SKM-1 treated with dmso at 0.1 percent for 144 hours (cell line): ENCODE results near the gene FAM149A.

ENCODE experiments used
- DNase-seq: peaks from one replicate; lab custom pipeline; 2025; ENCODE audit not compliant: unreplicated experiment; lab: John Stamatoyannopoulos, UW

Gene FAM149A

DNA sequence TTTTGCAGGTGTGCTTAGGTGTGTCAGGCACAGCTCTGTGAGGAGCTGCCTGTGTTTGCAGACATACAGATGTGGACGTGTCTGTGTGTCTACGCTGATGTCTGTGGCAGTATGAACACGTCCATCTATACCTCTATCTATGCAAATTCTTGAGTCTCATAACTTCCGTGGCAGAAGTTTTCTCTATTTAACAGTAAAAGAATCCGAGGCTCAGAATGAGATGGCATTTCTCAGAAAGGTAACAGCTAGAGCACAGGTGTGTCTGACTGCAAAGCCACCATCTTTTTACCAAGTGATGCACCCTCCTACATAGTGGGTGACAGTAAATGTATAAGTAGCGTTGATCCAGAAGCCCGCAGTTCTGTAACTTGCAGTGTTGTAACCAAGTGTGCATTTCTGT lies 47.0 kb downstream of the FAM149A start:
- no peak for DNase-seq

DNA sequence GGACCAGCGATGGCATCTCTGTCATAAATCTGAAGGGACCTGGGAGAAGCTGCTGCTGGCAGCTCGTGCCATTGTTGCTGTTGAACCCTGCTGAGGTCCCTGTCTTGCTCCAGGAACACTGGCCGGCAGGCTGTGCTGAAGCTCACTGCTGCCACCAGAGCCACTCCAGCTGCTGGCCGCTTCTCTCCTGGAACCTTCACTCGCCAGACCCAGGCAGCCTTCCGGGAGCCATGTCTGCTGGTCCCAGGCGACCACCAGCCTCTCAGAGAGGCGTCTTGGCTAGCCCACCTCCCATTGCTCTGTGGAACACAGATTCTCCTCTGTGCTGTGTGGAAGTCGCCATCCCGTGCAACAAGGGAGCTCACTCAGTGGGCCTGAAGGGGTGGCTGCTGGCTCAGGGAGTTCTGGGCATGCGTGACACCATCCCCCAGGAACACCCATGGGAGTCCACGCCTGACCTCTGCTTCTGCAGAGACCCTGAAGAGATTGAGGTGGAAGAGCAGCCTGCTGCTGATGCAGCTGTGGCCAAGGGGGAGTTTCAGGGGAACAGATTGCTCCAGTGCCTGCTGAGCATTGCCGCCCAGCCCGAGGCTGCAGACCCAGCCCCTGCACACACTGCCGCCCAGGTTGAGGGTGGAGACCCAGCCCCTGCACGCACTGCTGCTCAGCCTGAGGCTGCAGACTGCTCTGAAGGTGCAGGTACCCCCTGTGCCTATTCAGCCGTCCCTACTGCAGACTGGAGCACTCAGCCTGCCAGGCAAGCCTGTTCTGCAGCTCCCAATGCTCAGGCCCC lies 53.7 kb downstream of the FAM149A start:
- DNase-seq, result no peak

DNA sequence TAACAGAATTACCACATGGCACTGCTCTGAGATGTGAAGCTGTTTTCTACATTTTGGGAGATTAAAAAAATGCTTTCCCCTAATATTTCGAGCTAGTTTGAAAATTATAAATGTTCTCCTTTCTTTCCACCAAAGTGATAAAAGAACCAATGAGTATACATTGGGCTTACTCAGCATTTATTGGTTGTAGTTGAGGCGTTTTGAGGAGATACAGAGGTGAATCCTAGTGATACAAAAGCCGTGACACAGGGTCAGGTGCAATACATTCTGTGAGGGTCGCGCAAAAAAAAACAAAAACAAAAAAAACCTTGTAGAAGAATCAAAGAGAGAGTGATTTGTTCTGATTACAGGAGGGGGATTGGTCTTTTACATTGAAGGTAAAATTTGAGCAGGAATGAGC lies 54.5 kb downstream of the FAM149A start:
- DNase-seq, result no peak

DNA sequence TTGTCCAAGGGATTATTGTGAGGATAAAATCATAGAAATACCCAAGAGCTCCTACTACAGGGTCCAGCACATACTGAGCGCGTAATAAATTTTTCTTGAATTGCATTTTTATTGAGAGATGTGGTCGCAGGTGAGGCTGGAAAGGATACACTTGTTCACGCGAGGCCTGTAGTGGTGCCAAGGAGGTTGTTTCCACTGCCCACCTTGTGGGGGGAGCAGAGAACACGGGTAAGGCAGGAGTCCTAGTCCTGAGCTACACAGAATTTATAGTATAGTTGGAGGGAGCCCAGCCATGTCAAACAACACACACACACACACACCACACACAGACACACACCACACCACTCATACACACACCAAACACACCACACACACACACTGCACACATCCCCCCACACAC lies 55.1 kb downstream of the FAM149A start:
- no peak for DNase-seq

DNA sequence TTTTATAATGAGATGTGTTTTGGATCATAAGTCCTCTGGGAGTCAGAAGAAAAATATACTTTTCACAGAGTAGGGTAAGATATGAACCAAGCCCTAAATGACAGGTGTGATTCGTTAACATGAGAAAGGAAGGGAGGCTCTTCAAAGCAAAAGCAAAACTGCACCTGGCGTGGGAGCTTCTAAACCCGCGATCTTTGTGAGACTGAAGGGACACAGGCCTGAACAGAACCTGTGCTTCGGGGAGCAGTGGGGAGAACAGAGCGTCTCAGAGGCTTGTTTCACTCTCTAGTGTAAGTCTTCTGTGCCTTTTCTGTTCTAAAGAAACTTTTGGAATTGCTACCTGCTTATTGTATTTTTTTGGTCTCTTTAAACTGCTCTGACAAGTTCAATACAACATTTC lies 56.6 kb downstream of the FAM149A start:
- DNase-seq, result no peak

DNA sequence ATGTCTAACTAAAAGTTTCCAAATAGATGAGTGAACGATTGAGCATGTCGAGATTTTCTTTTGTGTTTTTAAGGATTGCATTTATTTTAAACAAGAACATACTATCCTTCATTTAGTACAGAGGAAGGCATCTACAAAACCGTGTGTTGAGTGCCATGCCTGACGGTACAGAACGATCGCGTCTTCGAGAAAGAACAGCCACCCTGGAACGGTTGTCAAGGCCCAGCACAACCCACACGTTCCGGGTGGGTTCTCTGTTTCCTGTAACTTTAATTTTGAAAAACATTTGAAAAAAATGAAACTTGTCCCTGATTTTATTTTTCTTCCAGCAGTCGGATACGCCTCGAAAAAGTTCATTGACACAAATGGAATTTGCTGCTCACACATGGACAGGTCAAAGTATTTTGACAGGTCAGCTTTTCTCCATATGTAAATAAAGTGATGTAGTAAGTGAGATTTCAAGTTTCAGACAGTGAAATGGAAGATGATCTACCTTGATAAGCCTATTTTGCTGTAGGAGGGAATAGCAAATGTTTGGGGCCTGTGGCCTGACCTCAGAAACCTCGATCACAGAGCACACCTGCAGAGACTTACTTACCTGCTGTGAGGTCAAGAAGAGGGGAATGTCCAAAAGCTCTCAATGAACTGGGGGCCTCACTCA lies 62.5 kb downstream of the FAM149A start:
- no peak for DNase-seq

DNA sequence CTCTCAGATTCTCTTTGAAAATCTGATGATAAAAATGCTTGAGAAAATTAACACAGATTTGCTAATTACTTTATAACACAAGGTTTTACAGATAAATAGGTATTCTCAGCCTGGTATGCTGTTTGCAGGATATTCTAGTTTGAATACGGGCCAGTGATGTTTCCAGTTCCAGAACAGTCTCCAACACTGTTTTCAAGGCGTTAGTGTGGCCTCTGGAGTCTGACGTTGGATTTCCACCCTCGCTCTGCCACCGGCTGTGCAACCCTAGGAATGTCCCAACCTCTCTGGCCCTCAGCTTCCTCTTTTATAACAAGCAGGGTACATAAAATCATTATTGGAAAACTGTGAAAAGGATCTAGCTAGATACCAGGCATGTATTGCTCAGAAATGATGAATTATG lies 63.1 kb downstream of the FAM149A start:
- DNase-seq, result no peak

DNA sequence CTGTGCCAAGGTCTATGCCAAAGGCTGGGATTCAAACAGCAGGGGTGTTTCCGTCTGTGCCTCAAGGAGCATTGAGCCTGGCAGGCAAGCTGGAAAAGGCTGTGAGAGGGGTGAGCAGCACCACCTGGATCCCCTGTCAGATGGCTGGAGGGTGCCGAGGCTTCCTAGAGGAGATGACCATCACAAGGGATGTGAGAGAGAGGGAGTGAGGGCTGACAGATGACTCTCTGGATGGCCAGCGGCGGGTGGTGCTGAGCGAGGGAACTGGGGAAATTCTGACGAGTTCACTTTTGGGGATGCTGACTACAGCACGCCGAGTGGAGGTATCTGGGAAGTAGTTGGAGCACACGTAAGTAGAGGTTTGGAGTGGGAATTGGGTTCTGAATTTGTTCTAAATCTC lies 64.2 kb downstream of the FAM149A start:
- DNase-seq, result no peak

DNA sequence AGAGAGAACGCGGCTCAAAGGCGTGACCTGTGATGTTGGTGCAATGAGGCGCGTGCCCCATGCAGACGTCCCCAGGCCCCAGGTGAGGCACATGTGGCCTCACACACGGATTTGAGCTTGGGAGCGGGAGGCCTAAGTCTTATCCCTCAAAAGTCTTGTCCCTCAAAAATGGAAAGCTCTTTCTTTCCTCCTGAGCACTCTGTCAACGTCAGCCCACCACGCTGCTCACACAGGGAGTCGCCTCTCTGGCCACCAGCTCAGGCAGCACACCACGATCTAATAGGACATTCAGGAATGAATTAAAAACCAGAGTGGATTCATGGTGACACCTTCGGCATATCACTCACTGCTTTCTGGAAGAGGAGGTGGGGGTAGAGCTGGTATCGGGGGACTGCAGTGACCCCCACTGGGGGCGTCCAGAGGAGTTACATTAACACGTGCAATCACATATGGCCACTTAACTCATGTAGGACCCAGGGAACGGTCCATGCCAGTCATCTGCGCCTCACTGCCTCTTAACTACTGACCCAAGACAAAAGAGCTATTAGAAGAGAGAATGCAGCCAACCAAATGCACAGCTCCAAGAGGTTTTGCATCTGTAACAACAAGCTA lies 64.9 kb downstream of the FAM149A start:
- DNase-seq, result no peak

DNA sequence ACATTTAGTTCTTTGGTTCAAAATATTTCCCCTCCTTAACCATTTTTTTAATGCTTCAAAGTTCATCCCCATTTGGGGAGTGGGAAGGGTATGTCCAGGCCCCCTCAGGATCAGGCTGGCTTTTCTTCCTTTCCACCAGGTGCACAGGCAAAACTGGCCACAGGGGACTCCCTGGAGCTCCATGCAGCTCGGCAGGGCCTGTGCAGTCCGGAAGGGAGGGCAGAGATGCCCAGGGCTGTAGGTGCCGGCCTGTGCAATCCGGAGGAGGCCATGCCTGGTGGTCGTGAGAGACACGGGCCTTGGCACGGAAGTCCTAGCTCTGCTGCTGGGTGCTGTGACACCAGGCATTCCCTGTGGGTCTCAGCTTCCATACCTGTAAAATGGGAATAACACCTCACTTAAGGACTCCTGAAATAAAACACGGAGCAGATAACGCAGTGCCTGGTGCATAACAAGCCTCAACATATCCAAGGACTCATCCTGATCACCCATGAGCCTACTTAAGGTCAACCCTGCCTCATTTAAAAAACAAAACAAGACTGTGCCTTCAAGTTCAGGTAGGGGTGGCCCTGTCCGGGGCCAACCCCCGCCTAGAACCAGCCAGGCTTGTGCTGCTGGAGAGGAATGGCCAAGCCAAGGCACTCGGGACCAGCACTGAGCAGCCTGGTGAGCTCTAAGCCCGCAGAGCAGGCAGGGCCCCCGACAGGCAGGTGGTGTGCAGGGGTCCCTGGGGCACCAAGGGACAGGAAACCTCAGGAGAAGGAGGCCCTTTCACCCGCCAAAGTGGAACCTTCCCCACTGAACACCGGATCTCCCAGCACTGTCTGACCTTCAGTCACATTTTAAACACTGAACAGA lies 65.7 kb downstream of the FAM149A start:
- no peak for DNase-seq

DNA sequence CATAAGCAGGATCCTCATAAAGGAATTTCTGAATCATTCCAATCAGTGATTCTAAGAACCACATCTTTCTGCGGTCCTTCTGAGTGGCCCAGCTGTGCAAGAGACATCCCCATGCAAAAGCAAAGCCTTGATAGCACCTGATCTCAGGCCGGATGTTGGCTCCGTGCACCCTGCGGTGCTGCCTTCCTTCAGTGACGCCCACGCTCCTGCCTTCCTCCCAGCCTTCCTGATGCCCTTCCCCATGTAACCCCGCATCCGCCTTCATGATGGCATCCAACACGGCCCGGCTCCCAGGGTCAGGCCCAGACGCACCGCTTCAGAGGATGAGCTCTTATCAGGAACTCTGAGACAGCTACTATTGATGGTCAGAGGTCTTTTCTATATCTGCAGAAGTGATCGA lies 66.5 kb downstream of the FAM149A start:
- no peak for DNase-seq

DNA sequence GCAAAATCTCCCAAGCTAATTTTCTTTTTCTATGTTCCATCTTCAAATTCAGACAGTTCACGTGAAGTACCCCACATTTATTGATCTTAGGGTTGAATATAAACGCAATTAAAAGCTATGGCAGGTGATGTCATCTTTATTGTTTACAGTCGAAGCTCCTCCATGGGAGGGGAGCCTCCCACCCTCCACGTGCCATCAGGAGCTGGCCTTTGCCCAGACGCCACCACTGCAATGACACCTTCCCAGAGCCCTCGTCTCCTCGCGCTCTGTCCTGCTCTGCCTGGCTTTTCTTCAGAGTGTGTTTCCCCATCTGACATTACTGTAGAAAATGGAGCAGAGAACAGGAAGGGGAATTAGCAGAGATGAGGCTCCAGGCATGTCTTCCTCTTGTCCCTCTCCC lies 68.0 kb downstream of the FAM149A start:
- no peak for DNase-seq

DNA sequence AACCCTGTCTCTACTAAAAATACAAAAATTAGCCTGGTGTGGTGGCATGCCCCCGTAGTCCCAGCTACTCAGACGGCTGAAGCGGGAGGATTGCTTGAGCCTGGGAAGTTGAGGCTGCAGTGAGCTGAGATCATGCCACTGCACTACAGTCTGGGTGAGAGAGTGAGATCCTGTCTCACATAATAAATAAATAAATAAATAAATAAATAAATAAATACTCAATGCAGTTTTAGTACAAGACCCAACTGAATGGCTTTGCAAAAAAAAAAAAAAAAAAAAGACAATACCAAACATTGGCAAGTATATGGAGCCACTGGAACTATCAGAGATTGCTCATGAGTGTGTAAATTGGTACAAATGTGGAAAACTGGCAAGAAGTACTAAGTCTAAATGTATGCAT lies 83.6 kb downstream of the FAM149A start:
- DNase-seq, result no peak

DNA sequence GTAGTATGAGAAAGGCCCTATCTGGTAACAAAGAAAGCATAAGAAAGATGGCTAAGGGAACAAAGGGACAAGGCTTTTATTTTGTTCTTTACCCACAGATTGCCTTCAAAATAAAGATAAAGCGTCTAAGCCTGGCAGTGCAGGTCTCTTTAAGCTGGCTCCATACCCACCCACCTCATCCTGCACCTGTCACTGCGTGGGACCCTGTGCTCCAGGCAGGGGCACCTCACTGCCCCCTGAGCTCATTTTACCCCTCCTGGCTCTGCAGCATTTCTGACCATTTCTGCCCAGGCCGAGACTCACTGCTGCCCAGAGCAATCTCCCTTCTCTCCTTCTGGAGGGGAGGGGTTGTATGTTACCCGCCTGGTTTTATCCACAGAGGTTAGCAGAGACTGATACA lies 85.2 kb downstream of the FAM149A start:
- DNase-seq, result no peak

DNA sequence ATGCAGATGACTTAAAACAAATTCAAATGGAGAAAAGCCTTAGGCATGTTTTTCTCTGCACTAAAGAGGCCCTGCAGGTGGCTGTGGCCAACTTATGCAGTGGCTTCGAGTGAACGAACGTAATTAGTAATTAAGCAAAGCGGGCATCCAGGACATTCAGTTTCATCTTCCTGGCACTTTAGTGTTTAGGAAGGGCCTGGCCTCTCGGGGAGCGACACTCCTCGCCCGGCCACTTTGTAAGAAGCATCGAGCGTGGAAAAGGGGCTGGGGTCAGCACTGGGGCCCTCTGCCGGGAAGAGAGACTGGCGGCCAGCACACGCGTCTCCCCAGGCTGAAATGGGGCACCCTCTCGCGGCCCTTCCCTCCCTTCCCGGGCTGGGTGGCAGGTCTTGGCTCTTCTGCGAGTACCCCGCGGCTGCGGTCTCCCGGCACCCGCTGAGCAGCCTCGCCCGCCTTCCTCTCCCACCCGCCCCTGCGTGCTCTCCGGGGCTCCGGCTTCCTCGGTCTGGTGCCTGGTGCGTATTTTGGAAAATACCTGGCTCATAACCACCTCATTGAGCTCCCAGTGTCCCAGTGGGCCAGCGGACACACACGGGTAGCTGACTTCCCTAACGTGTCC lies 86.2 kb downstream of the FAM149A start:
- peak; percentile 44 for DNase-seq

DNA sequence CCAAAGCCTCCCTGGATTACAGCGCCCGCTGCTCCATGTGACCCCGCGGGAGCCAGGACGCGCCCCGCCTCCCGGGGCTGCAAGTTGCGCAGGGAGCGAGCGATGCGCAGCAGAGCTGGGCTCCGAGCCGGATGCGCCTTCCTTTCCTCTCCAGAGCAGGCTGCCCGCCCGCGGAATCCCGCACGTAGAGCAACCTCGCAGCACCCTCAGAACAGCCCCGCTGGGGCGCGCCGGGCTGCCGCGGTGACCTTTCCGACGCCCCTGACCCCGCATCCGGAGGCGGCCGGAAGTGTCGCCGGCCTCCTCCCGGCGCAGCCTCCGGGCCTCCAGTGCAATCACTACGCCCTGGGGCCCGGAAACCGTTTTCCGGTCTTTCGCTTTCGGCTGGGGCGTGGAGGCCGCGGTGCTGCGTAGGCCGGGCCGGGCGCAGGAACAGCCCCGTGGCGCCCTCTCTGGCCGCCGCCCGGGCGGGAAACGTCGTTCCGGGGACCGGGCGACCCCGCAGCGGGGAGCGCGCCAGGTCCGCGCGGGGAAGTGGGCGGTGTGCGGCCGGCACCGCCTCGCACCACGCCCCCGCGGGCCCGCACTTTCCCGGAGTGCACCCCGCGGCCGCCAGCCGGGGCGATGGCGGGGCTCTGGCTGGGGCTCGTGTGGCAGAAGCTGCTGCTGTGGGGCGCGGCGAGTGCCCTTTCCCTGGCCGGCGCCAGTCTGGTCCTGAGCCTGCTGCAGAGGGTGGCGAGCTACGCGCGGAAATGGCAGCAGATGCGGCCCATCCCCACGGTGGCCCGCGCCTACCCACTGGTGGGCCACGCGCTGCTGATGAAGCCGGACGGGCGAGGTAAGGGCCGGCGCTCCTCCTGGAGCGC lies 86.9 kb downstream of the FAM149A start, which contains the start of gene CYP4V2:
Gene CYP4V2 (plus strand): TSS at position 368 of the 866 bp plus-strand sequence. CDS start 257 bp downstream, at position 625.
- peak; percentile 84 for DNase-seq

DNA sequence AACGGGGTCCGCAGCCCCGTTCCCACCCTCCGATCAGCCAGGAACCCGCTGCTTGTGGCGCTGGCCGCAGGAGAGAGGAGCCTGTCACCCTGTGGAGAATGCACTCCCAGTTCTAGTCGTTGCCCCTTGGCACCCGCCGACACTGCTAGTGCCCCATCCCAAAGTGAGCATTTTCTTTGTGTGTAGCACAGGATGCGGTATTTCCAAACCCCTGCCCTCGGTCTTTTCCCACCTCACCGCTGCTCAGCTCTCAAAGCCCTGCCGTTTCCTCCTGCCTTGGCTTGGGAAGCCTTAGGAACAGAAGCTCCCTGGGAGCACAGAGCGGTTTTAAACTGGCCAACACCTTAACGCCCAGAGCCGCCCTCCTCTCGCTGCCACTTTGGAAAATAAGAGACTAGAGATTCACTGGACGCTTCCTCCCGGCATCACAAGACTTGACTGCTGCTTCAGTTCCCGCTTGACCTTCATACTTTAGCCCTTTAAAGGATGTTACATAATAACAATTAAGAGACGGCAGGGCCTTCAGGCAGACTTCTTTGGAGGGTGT lies 87.6 kb downstream of the FAM149A start:
- peak; percentile 17 for DNase-seq

DNA sequence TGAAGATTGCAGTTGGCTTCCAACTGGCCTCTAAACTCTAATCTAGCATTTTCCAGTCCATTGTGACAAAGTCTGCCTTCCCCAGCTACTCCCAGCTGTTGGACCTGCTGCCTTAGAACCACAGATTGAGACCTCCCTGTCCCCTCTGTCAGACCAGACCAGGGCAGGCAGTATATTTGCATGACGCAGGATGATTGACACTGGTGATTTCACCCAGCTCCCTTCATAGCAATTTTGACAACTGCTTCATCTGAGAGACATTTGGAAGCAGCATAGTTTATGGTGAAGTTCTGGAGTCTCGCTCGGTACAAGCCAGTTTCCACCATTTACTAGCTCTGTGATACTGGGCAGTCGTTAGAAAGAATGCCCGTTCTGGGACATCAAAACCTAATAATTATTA lies 89.3 kb downstream of the FAM149A start:
- no peak for DNase-seq

DNA sequence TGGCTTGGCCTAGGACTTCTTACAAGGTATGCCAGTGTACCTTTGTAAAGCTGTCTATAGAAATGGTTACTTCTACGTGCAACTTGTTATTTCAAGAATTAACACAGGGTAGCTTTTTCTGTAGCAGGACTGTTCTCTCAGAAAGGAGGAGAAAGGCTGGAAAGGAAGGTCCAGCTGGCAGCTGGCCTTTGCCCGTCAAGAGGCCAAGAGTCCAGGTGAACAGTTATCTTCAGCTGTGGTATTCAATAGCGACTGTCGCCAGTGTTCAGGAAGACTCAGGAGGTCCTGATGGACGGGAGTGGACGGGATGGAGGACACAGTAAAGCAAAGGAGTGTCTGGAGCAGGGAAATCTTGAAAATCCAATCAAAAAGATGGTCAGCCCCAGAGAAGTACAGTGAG lies 91.6 kb downstream of the FAM149A start:
- DNase-seq, result no peak

DNA sequence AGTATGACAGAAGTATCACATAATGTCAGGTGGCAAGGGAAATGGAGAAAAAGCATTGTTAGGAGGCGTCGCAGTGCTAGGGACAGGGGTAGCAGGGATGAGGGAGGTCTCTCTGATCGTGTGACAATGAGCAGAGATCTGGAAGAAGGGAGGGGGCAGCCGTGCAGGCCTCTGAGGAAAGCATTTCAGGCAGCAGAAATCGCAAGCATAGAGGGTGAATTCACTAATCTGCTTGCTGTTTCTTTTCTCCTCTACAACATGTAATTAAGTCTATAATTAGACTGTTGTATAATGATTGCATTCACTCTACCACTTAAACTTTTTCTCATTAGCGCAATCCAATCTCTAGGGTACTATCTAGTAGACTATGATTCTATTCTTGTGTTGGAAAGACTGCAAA lies 96.0 kb downstream of the FAM149A start:
- no peak for DNase-seq
